ENCODE data around the gene PPIF. TPM values are rescaled to one million over a fixed set of nuclear protein-coding genes. Genes with fewer than 3 reads are reported as not detected.

The PPIF gene
- total RNA-seq, 1 donor from 2014 or later, result 16.2 TPM

GRCh38 chr10:79393221-79393923 lies 46.1 kb downstream of the PPIF start:
- no peaks in the 10 kb centered on the region for H3K9me3 Mint-ChIP-seq (ENCODE audit: low read depth)
- no peak overlapping the region for H3K27ac Mint-ChIP-seq (ENCODE audit: unreplicated experiment)
- peaks cover 18% of the 10 kb centered on the region for H3K4me1 Mint-ChIP-seq (ENCODE audit: low read depth)
- no peak for TF ChIP-seq CTCF (IDR thresholded peaks at IDR 0.05)
- peak; percentile 66 for DNase-seq (ENCODE audit: low spot score)
- no peak overlapping the region for H3K4me3 Mint-ChIP-seq (ENCODE audit: unreplicated experiment)
- H3K27me3 Mint-ChIP-seq (ENCODE audit: low read depth), result no peaks in the 10 kb centered on the region
- H3K36me3 Mint-ChIP-seq (ENCODE audit: low read depth), result peaks cover 8% of the 10 kb centered on the region

- Mint-ChIP-seq H3K4me1 (ENCODE audit: low read depth) (peaks cover 25% of the 10 kb centered on the region), H3K27ac (ENCODE audit: unreplicated experiment) (no peak overlapping the region), H3K27me3 (ENCODE audit: low read depth) (no peaks in the 10 kb centered on the region), H3K36me3 (ENCODE audit: low read depth) (peaks cover 8% of the 10 kb centered on the region), H3K4me3 (ENCODE audit: unreplicated experiment) (no peak overlapping the region), H3K9me3 (ENCODE audit: low read depth) (no peaks in the 10 kb centered on the region)
- peak; percentile 58 for DNase-seq (ENCODE audit: low spot score)
- TF ChIP-seq CTCF (IDR thresholded peaks at IDR 0.05), result no peak
Observed at GRCh38 chr10:79393924-79394610, 46.8 kb downstream of the PPIF start.

GRCh38 chr10:79394664-79395063 lies 47.4 kb downstream of the PPIF start:
- Mint-ChIP-seq H3K27ac (ENCODE audit: unreplicated experiment) (no peak overlapping the region), H3K36me3 (ENCODE audit: low read depth) (peaks cover 8% of the 10 kb centered on the region), H3K27me3 (ENCODE audit: low read depth) (no peaks in the 10 kb centered on the region), H3K4me1 (ENCODE audit: low read depth) (peaks cover 31% of the 10 kb centered on the region), H3K4me3 (ENCODE audit: unreplicated experiment) (no peak overlapping the region), H3K9me3 (ENCODE audit: low read depth) (no peaks in the 10 kb centered on the region)
- TF ChIP-seq CTCF (IDR thresholded peaks at IDR 0.05), result no peak
- DNase-seq (ENCODE audit: low spot score), result peak; percentile 25

- Mint-ChIP-seq H3K27me3 (ENCODE audit: low read depth) (no peaks in the 10 kb centered on the region), H3K9me3 (ENCODE audit: low read depth) (no peaks in the 10 kb centered on the region), H3K27ac (ENCODE audit: unreplicated experiment) (no peak overlapping the region), H3K36me3 (ENCODE audit: low read depth) (peaks cover 7% of the 10 kb centered on the region), H3K4me3 (ENCODE audit: unreplicated experiment) (no peak overlapping the region), H3K4me1 (ENCODE audit: low read depth) (peaks cover 49% of the 10 kb centered on the region)
- no peak for TF ChIP-seq CTCF (IDR thresholded peaks at IDR 0.05)
- DNase-seq (ENCODE audit: low spot score), result no peak
Observed at GRCh38 chr10:79396520-79396919, 49.3 kb downstream of the PPIF start.

GRCh38 chr10:79397051-79397450 lies 49.8 kb downstream of the PPIF start:
- Mint-ChIP-seq H3K4me3 (ENCODE audit: unreplicated experiment) (no peak overlapping the region), H3K9me3 (ENCODE audit: low read depth) (no peaks in the 10 kb centered on the region), H3K27me3 (ENCODE audit: low read depth) (no peaks in the 10 kb centered on the region), H3K27ac (ENCODE audit: unreplicated experiment) (peak overlapping the region; percentile 99), H3K36me3 (ENCODE audit: low read depth) (peaks cover 7% of the 10 kb centered on the region), H3K4me1 (ENCODE audit: low read depth) (peaks cover 54% of the 10 kb centered on the region)
- TF ChIP-seq CTCF (IDR thresholded peaks at IDR 0.05), result no peak
- no peak for DNase-seq (ENCODE audit: low spot score)
